ENCODE results near the gene ADAMTS14.

Gene ADAMTS14

DNA sequence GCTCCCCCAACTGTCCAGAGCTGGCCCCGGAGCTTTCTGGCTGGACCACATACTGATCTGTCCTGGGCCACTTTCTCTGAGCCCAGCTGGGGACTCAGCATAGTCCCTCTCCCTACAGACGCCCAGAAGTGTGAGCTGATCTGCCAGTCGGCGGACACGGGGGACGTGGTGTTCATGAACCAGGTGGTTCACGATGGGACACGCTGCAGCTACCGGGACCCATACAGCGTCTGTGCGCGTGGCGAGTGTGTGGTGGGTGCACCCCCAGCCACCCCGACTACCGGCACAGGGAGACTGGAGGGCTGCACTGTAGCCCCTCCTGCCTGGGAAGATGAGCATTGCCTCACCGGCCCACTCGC lies 71.1 kb downstream of the ADAMTS14 start:
- in situ Hi-C loops (cut with HindIII; ENCODE audit: low sequenced_read_pairs), result no loop called here
- no peak for DNase-seq (ENCODE audit: low read depth)
- no peak overlapping the region for H3K4me3 ChIP-seq (ENCODE audit: low read depth, low read length)
- TF ChIP-seq, protein P1, sequence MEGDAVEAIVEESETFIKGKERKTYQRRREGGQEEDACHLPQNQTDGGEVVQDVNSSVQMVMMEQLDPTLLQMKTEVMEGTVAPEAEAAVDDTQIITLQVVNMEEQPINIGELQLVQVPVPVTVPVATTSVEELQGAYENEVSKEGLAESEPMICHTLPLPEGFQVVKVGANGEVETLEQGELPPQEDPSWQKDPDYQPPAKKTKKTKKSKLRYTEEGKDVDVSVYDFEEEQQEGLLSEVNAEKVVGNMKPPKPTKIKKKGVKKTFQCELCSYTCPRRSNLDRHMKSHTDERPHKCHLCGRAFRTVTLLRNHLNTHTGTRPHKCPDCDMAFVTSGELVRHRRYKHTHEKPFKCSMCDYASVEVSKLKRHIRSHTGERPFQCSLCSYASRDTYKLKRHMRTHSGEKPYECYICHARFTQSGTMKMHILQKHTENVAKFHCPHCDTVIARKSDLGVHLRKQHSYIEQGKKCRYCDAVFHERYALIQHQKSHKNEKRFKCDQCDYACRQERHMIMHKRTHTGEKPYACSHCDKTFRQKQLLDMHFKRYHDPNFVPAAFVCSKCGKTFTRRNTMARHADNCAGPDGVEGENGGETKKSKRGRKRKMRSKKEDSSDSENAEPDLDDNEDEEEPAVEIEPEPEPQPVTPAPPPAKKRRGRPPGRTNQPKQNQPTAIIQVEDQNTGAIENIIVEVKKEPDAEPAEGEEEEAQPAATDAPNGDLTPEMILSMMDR (IDR thresholded peaks at IDR 0.05; ENCODE audit: low read depth, low read length, missing control alignments), result no peak

DNA sequence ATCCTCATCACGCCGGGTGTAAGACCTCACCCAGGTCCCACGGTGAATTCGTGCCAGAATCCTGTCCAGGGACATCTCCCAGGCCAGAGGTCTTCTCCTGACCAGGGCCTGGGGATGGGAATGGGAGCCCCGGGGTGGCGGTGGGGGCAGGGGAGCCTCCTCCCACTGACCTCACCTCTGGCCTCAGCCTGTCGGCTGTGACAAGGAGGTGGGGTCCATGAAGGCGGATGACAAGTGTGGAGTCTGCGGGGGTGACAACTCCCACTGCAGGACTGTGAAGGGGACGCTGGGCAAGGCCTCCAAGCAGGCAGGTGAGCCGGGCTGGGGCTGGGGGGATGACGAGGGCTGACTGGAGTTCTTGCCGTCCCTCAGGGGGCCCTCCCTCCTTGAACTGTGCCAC lies 71.6 kb downstream of the ADAMTS14 start:
- in situ Hi-C loops (cut with HindIII; ENCODE audit: low sequenced_read_pairs), result no loop called here

DNA sequence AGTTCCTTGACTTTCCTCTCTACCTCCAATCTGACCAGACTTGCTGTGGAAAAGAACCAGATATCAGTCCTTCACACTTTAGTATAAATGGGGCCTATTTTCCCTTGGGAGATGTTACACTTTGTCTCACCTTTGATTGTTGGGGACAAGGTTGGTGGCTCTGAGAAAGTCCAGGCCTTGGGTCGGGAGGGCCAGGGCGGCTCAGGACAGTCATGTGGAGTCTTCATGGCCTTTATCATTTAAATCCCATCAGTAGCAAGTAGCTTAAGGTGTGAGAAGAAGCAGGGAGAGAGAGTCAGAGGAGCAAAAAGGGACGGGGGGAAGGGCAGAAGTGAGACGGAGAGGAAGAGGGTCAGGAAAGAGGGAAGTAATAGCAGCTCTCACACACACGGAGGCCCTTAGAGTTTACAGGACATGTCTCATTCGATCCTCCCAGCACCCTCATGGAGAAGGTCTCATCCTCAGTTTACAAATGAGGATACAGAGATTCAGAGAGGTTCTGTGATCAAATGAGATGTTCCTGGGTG lies 72.4 kb downstream of the ADAMTS14 start:
- TF ChIP-seq, protein P1 (IDR thresholded peaks at IDR 0.05; ENCODE audit: low read depth, low read length, missing control alignments), result no peak
- no peak for DNase-seq (ENCODE audit: low read depth)
- H3K4me3 ChIP-seq (ENCODE audit: low read depth, low read length), result no peak overlapping the region
- in situ Hi-C loops (cut with HindIII; ENCODE audit: low sequenced_read_pairs), result no loop called here

More for the DNA sequence above, 71.6 kb downstream of the ADAMTS14 start:
- TF ChIP-seq, protein P1 (IDR thresholded peaks at IDR 0.05; ENCODE audit: low read depth, low read length, missing control alignments), result no peak
- no peak overlapping the region for H3K4me3 ChIP-seq (ENCODE audit: low read depth, low read length)
- no peak for DNase-seq (ENCODE audit: low read depth)

DNA sequence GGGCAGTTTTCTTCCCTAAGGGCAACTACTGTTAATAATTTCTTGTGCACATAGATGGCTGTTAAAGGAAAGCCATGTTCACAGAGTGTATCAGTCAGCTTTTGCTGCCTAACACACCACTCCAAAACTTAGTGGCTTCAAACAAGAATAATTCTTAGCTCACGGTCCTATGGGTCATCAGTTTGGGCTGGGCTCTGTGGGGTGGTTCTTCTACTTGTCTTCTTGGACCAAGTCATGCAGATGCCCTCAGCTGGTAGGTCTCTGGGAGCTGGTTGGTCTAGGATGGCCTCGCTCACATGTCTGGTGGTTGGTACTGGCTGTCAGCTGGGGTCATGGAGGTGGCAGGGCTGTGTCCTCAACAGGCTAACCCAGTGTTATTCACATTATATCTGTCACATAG lies 73.2 kb downstream of the ADAMTS14 start:
- in situ Hi-C loops (cut with HindIII; ENCODE audit: low sequenced_read_pairs), result no loop called here
- no peak for DNase-seq (ENCODE audit: low read depth)
- TF ChIP-seq, protein P1 (IDR thresholded peaks at IDR 0.05; ENCODE audit: low read depth, low read length, missing control alignments), result no peak
- no peak overlapping the region for H3K4me3 ChIP-seq (ENCODE audit: low read depth, low read length)

DNA sequence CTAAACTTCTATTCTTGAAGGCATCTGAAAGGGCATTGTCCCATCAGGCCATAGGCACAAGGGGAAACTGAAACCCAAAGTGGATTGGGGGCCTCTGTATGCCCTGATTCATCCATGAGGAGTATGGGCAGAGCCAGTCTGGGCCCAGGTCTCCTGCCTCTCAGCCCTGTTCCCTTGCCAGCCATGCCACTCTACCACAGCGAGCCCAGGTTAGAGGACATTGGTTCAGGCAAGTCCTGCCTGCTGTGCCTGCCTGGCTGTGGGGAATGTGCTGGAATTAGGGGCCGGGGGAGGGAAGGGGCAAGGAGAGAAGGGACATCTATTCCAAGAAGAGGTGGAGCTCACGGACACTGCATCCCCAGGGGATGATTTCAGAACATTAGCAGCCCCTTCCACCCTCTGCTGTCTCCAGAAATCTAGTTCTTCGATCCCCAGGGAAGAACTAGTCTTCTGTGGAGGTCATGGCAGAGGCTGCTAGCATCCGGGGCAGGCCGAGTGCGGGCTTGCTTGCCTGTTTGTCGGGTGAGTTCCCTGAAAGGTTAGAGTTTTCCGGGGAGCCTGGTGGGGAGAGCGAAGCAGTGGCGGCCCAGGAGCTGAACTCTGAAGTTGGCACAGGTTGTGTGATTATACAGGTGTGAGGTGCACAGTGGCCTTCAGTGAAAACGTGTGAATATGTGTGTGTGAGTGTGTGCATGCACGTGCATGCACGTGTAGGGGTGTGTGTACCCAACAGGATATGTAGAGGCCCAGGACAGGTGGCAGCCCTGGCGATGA lies 75.1 kb downstream of the ADAMTS14 start:
- TF ChIP-seq, protein P1 (IDR thresholded peaks at IDR 0.05; ENCODE audit: low read depth, low read length, missing control alignments), result no peak
- in situ Hi-C loops (cut with HindIII; ENCODE audit: low sequenced_read_pairs), result no loop called here
- DNase-seq (ENCODE audit: low read depth), result no peak
- H3K4me3 ChIP-seq (ENCODE audit: low read depth, low read length), result no peak overlapping the region

DNA sequence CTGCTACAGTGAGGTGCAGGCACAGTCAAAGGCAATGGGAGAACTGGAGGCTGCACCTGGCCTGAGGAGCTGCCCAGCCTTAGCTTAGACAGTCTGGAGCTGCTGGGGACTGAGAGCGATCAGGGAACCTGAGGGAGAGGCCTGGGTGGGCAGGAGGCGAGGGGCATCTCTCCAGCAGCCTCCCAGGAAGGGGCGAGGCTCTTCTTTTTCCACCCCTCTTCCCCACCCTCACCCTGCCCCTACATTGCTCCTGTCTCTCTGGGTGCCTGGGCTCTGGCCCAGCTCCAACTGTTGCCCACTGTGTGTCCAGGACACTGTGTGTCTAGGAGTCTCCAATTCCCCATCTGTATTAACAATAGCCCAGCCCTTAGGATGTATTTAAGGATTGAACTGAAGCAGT lies 76.0 kb downstream of the ADAMTS14 start:
- no peak for DNase-seq (ENCODE audit: low read depth)
- TF ChIP-seq, protein P1 (IDR thresholded peaks at IDR 0.05; ENCODE audit: low read depth, low read length, missing control alignments), result no peak
- H3K4me3 ChIP-seq (ENCODE audit: low read depth, low read length), result no peak overlapping the region
- in situ Hi-C loops (cut with HindIII; ENCODE audit: low sequenced_read_pairs), result no loop called here
